HG02759 (cell line): ENCODE results near the gene PRSS50.

ENCODE experiments used
- ATAC-seq: cut with Tn5 transposase; IDR thresholded peaks from one replicate; pipeline ENCODE4 v1.9.1; 2021; ENCODE audit warnings: mild to moderate bottlenecking, moderate library complexity; ENCODE audit not compliant: unreplicated experiment

Gene PRSS50

GRCh38 chr3:46693038-46693891 lies 24.4 kb downstream of the PRSS50 start, which contains the start of gene ALS2CL:
TSS of gene ALS2CL (minus strand) at chr3:46693679. CDS start at chr3:46689440, 4,239 bp downstream.
- no peak for ATAC-seq

DNA sequence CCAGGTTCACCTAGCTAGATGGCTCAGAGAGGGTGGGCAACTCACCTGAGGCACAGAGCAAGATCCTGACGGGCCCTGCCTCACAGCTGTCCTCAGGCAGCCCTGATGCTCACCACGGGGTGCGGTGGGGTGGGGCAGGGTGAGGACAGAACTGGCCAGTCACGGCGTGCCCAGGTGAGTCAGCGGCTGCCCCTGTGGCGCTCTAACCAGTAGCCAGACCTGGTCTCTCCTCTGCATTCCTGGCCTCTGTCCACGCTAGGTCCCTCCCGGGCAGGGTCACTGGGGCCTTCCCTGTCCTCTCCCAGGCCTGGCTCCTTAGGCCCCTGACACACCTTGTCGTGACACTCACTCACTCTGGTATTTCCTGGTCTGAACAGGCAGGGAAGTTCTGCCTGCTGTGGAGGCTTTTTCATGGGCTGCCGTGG lies 25.1 kb downstream of the PRSS50 start:
- ATAC-seq = no peak

DNA sequence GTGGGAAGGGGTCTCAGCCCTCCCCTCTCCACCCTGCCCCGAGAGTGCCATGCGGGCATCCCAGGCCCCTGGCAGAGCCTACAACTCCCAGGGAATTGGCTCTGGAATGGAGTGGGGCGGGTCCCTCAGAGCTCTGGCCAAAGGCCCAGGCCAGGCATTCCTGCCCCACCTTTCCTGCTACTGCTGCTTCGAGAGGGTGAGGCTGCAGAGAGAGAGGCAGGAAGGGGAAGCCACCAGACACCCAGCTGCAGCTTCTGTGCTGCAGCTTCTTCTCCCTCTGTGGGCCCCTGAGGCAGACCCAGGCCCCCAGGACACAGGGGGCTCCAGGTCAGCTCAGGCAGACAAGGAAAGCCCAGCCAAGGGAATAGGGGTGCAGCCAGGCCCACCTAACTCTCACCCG lies 26.9 kb downstream of the PRSS50 start:
- ATAC-seq = no peak

- ATAC-seq = no peak
Observed at GRCh38 chr3:46685446-46685845, 32.2 kb downstream of the PRSS50 start.

GRCh38 chr3:46684891-46685290 lies 32.8 kb downstream of the PRSS50 start:
- no peak for ATAC-seq

GRCh38 chr3:46682974-46683373 lies 34.7 kb downstream of the PRSS50 start:
- no peak for ATAC-seq

- no peak for ATAC-seq
Observed at GRCh38 chr3:46681856-46682540, 35.7 kb downstream of the PRSS50 start.

GRCh38 chr3:46681387-46681786 lies 36.3 kb downstream of the PRSS50 start:
- no peak for ATAC-seq

DNA sequence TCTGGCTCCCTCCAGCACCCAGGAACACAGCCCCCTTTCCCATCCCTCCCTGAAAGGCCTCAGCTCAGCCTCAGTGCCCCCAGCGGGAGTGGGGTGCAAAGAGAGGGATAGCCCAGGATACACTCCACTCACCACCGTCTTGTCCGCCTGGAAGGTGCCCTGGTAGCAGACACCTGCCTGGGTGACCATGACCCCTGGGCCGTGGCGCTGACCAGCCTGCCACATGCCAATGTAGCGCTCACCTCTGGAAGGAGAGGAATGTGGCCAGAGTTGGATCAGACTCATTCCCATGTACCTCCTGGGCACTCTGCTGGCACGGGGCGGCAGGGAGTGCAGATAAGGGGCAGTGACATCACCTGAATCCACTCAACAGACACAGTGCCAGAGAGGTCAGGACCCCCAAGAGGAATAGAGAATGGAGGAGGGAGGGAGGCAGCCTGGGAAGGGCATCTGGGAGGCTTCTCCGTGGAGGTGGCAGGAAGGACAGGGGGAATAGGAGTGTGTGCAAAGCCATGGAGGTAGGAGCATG lies 37.3 kb downstream of the PRSS50 start:
- ATAC-seq = no peak

DNA sequence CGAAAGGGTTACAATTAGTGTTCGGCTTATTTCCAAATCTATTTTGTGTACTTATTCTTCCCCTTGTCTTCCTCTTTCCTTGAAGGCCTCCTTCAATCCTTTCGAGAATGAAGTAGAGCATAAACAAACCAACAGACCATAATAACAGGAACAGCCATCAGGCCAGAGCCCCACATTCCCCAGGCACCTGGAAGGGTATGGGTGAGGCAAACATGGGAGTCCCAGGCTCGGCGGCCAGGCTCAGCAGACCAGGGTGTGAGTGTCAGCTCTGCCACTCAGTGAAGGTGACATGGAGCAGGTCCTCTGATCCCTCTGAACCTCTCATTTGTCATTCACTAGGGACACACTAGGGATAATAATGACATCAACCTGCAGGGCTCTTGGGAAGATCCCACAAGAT lies 38.0 kb downstream of the PRSS50 start:
- ATAC-seq = no peak

- no peak for ATAC-seq
Observed at GRCh38 chr3:46678280-46678679, 39.4 kb downstream of the PRSS50 start.

- no peak for ATAC-seq
Observed at GRCh38 chr3:46677411-46677726, 40.3 kb downstream of the PRSS50 start.

GRCh38 chr3:46676601-46677410 lies 40.9 kb downstream of the PRSS50 start:
- ATAC-seq = no peak

DNA sequence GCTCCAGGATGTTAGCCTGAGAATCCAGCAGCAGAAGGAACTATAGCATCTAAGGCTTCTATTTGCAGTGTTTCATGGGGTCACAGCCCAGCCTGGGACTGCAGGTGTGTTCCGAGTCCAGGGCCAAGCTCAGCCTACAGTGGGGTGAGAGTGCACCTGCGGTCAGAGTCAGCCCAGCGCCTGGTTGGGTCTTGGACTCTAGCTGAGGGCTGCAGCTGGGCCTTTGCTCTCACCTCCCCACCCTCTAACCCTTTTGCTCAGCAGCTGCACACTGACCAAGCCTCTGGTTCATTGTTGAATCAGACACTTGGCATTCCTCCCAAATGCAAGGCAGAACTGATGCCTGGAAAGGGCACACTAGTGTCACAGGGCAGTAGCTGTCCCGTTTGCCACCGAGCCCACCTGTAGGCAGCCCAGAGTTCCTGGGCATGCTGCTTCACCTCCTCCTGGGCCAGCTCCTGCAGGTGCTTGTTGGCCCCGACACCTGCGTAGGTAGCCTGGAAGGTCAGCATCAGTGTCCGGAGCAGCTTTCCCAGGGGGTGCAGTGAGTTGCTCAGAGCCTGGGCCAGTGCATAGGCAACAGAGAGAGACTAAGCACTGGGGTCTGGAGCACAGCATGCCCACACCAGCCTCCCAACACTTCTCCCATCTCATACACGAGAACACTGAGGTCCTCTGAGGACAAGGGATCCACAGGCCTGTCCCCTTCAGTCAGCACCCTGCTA lies 41.7 kb downstream of the PRSS50 start:
- no peak for ATAC-seq

GRCh38 chr3:46675426-46675825 lies 42.2 kb downstream of the PRSS50 start:
- ATAC-seq = no peak

DNA sequence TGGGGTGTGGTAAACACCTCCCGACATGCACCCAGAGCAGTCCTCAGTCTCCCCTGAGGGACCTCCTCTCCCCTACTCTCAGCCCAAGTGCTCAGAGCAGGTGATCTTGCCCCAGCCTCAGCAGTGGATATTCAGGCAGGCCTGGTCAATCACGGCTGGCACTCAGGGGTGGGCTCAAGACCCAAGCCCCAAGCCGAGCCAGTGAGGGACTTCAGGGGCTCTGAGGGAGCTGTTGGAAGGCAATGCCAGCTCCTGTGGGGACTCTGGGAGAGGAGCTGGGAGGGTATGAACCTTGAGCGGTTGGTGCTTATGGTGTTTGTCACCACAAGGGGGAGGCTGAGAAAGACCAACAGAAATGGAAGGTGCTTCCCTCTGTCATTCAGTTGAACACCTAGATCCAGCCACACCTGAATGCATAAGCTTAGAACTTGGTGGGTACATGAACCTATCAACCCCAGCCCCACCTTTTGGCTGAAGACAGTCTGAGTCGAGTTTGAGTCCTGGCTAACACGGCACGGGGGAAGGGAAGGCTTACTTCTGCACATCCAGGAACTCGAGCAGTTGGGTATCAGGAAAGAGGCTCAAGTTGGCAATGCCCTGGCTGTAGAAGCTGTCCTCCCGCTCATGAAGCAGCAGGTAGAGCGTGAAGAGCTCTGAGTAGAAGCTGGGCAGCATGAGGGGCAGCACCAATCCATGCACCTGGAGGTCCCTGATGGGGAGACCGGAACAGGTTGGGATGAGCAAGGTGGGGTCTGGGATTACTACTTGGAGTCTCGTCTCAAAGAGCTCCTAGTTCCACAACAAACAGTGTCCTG lies 43.4 kb downstream of the PRSS50 start:
- no peak for ATAC-seq

DNA sequence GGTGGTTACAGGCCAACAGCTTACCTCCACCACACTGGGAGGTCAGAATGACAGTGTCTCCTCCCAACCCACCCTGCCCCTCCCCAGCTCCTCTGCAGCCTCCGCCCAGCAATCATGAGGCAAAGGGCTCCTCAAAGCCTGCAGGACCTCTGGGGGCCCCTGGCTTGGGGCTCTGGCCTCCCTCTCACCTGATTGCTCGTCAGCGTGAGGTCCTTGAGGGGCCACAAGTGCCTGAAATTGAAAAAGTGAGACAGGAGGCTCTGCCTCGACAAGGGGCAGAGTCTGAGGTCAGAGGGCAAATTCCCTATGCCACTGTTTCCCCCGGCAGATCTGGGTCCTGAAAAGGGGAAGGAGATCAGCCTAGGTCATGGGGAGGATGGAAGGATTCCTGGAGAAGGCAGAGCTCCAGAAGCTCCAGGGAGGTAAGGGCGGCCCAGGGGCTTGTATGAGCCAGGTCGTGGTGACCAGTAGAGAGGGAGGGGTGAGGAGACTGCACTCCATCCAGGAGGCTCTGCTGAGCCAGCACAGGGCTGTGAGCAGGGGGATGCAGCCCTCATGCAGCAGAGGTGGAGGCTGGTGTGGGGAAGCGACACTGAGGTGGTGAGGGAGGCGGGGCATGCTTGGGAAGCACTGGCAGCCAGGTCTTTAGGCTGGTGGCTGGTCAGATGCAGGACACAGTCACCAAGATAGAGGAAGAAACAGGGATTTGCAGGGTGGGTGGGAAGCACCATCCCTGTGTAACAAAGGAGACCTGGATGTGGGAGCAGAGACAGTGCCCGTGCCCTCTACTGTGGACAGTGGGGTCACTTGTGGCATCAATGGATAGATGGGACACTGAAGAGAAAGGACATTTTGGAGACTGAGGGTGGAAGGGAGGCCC lies 44.3 kb downstream of the PRSS50 start:
- no peak for ATAC-seq

- ATAC-seq = no peak
Observed at GRCh38 chr3:46672349-46672695, 45.3 kb downstream of the PRSS50 start.
